GM12878 (cell line): Measurements from ENCODE around the gene GARRE1. TPM values are rescaled to one million over a fixed set of nuclear protein-coding genes. Genes with fewer than 3 reads are reported as not detected.

ENCODE experiments used
- ATAC-seq: fragments of 200-7000 bp; cut with Tn5 transposase; 3 replicates; pipeline ENCODE4 v1.9.1; 2020; ENCODE audit warnings: mild to moderate bottlenecking, moderate library complexity
- BruUV-seq: library from RNA; stranded (reverse); fragments of 400-500 nt; replicated peaks from 2 replicates; lab custom pipeline; 2021; lab: Mats Ljungman, UMichigan
- CTCF ChIA-PET: fragments of 300-600 bp; sonication (Branson Sonifier 250); formaldehyde crosslinking; extraction: SDS; loops from one replicate; lab custom pipeline; 2021; ENCODE audit warnings: inconsistent platforms; lab: Yijun Ruan, JAX
- POLR2A ChIA-PET: fragments of 350-600 bp; formaldehyde crosslinking; extraction: SDS; loops from one replicate; lab custom pipeline; 2021; ENCODE audit warnings: inconsistent platforms; lab: Charles Lee
- RAD21 ChIA-PET: fragments of 300-600 bp; sonication (Branson Sonifier 250); formaldehyde crosslinking; loops from one replicate; lab custom pipeline; 2023; ENCODE audit warnings: antibody characterized with exemption; ENCODE audit not compliant: unreplicated experiment; lab: Charles Lee
- SMC1A ChIA-PET: fragments of 300-600 bp; sonication (Branson Sonifier 250); formaldehyde crosslinking; loops from one replicate; lab custom pipeline; 2023; ENCODE audit not compliant: unreplicated experiment, uncharacterized antibody; lab: Charles Lee
- DNase-seq: peaks from one replicate; pipeline ENCODE4 v3.0.0-alpha.2; 2011; ENCODE audit warnings: low read depth, low spot score
- FAIRE-seq: peaks from 3 replicates; lab custom pipeline; 2011; peaks lifted over from hg19 to GRCh38; lab: Jason Lieb, UNC
- H2AFZ ChIP-seq: 2 replicates; pipeline ENCODE4 v1.6.0; 2011; ENCODE audit warnings: low read depth, low read length, control low read depth; ENCODE audit not compliant: control insufficient read depth
- H3K27ac ChIP-seq: 2 replicates; pipeline ENCODE4 v1.5.1; 2011; ENCODE audit warnings: control low read depth; ENCODE audit not compliant: control insufficient read depth, insufficient read depth
- H3K27me3 ChIP-seq, 2 experiments: replicated peaks in 1 of 2; 2 replicates each; pipeline versions ENCODE4 v1.6.0 to v1.6.1; 2011; ENCODE audit warnings: low read length in 1 of 2; ENCODE audit not compliant: control insufficient read depth in 2 of 2, insufficient read depth in 2 of 2
- H3K36me3 ChIP-seq, 2 experiments: 2 replicates each; pipeline ENCODE4 v1.5.1; 2011; ENCODE audit warnings: low read length in 1 of 2; ENCODE audit not compliant: control insufficient read depth in 2 of 2, insufficient read depth in 2 of 2
- H3K4me1 ChIP-seq: 2 replicates; pipeline ENCODE4 v1.6.1; 2011; ENCODE audit warnings: mild to moderate bottlenecking, low read length, moderate library complexity, mixed read lengths; ENCODE audit not compliant: control insufficient read depth, insufficient read depth
- H3K4me2 ChIP-seq: 2 replicates; pipeline ENCODE4 v1.6.0; 2011; ENCODE audit warnings: control low read depth; ENCODE audit not compliant: control insufficient read depth, insufficient read depth
- H3K4me3 ChIP-seq: fragments of 200-600 bp; sonication (generic); 2 replicates; pipeline ENCODE4 v1.5.1; 2016
- H3K79me2 ChIP-seq: 2 replicates; pipeline ENCODE4 v1.6.0; 2011; ENCODE audit warnings: low read length; ENCODE audit not compliant: control insufficient read depth, insufficient read depth
- H3K9ac ChIP-seq: 2 replicates; pipeline ENCODE4 v1.8.0; 2011; ENCODE audit warnings: low read length, control low read depth, mixed read lengths; ENCODE audit not compliant: control insufficient read depth, insufficient read depth
- H3K9me3 ChIP-seq: replicated peaks from 3 replicates; pipeline ENCODE4 v1.5.1; 2011; ENCODE audit warnings: mild to moderate bottlenecking, low read length; ENCODE audit not compliant: control insufficient read depth, insufficient read depth
- H4K20me1 ChIP-seq: 2 replicates; pipeline ENCODE4 v1.6.0; 2011; ENCODE audit not compliant: control insufficient read depth, insufficient read depth
- BHLHE40 ChIP-seq, 2 experiments: fragments of 450-650 bp in 1 of 2; IDR thresholded peaks; 2 replicates each; pipeline ENCODE4 v1.6.1; 2011 to 2017; ENCODE audit warnings: low read depth in 2 of 2, borderline replicate concordance in 1 of 2, improper control_type of control experiment in 1 of 2, low read length in 1 of 2, mild to moderate bottlenecking in 1 of 2
- CHD2 ChIP-seq: IDR thresholded peaks from 2 replicates; pipeline ENCODE4 v1.6.1; 2011; ENCODE audit warnings: low read depth, low read length, improper control_type of control experiment, borderline replicate concordance
- KLF5 ChIP-seq: fragments of 450-650 bp; IDR thresholded peaks from 2 replicates; pipeline ENCODE4 v1.6.1; 2014; ENCODE audit warnings: mild to moderate bottlenecking; ENCODE audit not compliant: partially characterized antibody
- NR2F1 ChIP-seq: fragments of 450-650 bp; conservative IDR thresholded peaks from 2 replicates; pipeline ENCODE4 v1.6.1; 2017; ENCODE audit warnings: mild to moderate bottlenecking
- RUNX3 ChIP-seq: IDR thresholded peaks from 2 replicates; pipeline ENCODE4 v1.6.1; 2012; ENCODE audit warnings: low read length, inconsistent platforms
- SMAD5 ChIP-seq: IDR thresholded peaks from 2 replicates; pipeline ENCODE4 v1.6.1; 2016; ENCODE audit warnings: antibody characterized with exemption, low read depth
- SPI1 ChIP-seq: IDR thresholded peaks from 2 replicates; pipeline ENCODE4 v1.6.1; 2011; ENCODE audit warnings: low read depth, mild to moderate bottlenecking, low read length, moderate library complexity, borderline replicate concordance; ENCODE audit not compliant: insufficient read depth
- SRF ChIP-seq, 2 experiments: IDR thresholded peaks; 2 replicates each; pipeline ENCODE4 v1.6.1; 2011; ENCODE audit warnings: low read depth in 2 of 2, low read length in 2 of 2, mild to moderate bottlenecking in 1 of 2, moderate library complexity in 1 of 2
- STAT1 ChIP-seq: fragments of 450-650 bp; conservative IDR thresholded peaks from 2 replicates; pipeline ENCODE4 v1.6.1; 2014; ENCODE audit warnings: antibody characterized with exemption, mild to moderate bottlenecking
- SUPT20H ChIP-seq: IDR thresholded peaks from 2 replicates; pipeline ENCODE4 v1.6.1; 2011; ENCODE audit warnings: low read depth, mild to moderate bottlenecking, low read length, moderate library complexity, borderline replicate concordance; ENCODE audit not compliant: control insufficient read depth
- WGBS: methylation state at CpG from one replicate; pipeline ENCODE4 v1.1.6; 2016; ENCODE audit warnings: low lambda C conversion rate; ENCODE audit not compliant: insufficient replicate concordance, insufficient coverage; ENCODE audit errors: missing lambda C conversion rate; 5-methylcytosine and 5-hydroxymethylcytosine counted together
- in situ Hi-C: fragments of 300-500 bp; cut with MboI; formaldehyde crosslinking; loops from 9 replicates; pipeline ENCODE4 v1.14.3; 2018; ENCODE audit warnings: mixed read lengths
- intact Hi-C: fragments of 100-400 bp; cut with micrococcal nuclease; formaldehyde crosslinking; loops from one replicate; pipeline ENCODE4 v1.14.2; 2022; ENCODE audit not compliant: unreplicated experiment
- polyA plus RNA-seq, 11 experiments: library from polyadenylated mRNA; depleted of rRNA in 4 of 11; unstranded in 6 of 11; stranded (reverse) in 5 of 11; fragments of >200 nt; fragmentation: Nextera tagmentation in 4 of 11; fragmentation: Illumina TruSeq in 1 of 11; extraction: Ambion mirVana in 4 of 11; extraction: Trizol in 1 of 11; gene quantifications; 1 replicate in 1 of 11; 2 replicates in 10 of 11; pipeline versions ENCODE4 v1.2.1 to v1.2.3, GENCODE V29; 2011 to 2016; ENCODE audit warnings: inconsistent platforms in 2 of 11, missing spikeins in 2 of 11, low read depth in 1 of 11
- total RNA-seq, 4 experiments: library from RNA; depleted of rRNA in 3 of 4; stranded (reverse); fragments of >200 nt in 3 of 4; fragmentation: Illumina TruSeq in 1 of 4; extraction: Trizol in 1 of 4; gene quantifications; 2 replicates each; pipeline versions ENCODE4 v1.2.1 to v1.2.3, GENCODE V29; 2013 to 2021
- TF ChIP-seq, protein P1 (sequence below): fragments of 450-650 bp; IDR thresholded peaks from 2 replicates; pipeline ENCODE4 v1.6.1; 2018; ENCODE audit warnings: mild to moderate bottlenecking, low read depth, moderate library complexity; ENCODE audit not compliant: partially characterized antibody
- TF ChIP-seq, protein P2 (sequence below): fragments of 450-650 bp; IDR thresholded peaks from 2 replicates; pipeline ENCODE4 v1.6.1; 2017; ENCODE audit warnings: low read depth, mild to moderate bottlenecking, moderate library complexity
- TF ChIP-seq, protein P3 (sequence below): fragments of 450-650 bp; IDR thresholded peaks from 2 replicates; pipeline ENCODE4 v1.6.1; 2017; ENCODE audit warnings: mild to moderate bottlenecking, low read depth, inconsistent platforms; ENCODE audit not compliant: poor library complexity, severe bottlenecking

GARRE1 gene
- total and polyA plus RNA-seq, 10 of the 15 experiments (the other 5 are each of a cell fraction or from before 2014, with no cell fraction given) = 1.1 to 9.4 (median 5.1) TPM

DNA sequence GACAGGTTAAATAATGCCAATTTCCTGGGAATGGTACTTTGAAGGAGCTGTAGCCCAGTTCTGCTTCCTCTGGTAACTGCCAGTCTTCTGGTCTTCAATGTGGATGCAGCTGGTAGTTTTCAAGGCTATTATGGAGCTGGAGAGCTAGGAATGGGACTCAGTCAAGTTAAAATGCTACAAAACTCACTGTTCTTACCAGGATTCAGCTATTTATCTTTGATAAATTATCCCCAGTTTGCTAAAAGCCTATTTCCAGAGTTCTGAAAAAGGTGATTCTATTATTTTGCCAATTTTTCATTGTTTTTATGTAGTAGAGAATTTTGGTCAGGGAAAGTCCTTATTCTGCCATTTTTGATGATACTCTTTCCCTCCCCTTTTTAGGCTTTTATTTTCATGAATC lies 40.7 kb downstream of the GARRE1 start (continued):
- TF ChIP-seq, protein P1, sequence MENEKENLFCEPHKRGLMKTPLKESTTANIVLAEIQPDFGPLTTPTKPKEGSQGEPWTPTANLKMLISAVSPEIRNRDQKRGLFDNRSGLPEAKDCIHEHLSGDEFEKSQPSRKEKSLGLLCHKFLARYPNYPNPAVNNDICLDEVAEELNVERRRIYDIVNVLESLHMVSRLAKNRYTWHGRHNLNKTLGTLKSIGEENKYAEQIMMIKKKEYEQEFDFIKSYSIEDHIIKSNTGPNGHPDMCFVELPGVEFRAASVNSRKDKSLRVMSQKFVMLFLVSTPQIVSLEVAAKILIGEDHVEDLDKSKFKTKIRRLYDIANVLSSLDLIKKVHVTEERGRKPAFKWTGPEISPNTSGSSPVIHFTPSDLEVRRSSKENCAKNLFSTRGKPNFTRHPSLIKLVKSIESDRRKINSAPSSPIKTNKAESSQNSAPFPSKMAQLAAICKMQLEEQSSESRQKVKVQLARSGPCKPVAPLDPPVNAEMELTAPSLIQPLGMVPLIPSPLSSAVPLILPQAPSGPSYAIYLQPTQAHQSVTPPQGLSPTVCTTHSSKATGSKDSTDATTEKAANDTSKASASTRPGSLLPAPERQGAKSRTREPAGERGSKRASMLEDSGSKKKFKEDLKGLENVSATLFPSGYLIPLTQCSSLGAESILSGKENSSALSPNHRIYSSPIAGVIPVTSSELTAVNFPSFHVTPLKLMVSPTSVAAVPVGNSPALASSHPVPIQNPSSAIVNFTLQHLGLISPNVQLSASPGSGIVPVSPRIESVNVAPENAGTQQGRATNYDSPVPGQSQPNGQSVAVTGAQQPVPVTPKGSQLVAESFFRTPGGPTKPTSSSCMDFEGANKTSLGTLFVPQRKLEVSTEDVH = no peak
- no peak for TF ChIP-seq SUPT20H
- no peak for TF ChIP-seq SPI1
- no peak for TF ChIP-seq KLF5
- TF ChIP-seq STAT1 = no peak

DNA sequence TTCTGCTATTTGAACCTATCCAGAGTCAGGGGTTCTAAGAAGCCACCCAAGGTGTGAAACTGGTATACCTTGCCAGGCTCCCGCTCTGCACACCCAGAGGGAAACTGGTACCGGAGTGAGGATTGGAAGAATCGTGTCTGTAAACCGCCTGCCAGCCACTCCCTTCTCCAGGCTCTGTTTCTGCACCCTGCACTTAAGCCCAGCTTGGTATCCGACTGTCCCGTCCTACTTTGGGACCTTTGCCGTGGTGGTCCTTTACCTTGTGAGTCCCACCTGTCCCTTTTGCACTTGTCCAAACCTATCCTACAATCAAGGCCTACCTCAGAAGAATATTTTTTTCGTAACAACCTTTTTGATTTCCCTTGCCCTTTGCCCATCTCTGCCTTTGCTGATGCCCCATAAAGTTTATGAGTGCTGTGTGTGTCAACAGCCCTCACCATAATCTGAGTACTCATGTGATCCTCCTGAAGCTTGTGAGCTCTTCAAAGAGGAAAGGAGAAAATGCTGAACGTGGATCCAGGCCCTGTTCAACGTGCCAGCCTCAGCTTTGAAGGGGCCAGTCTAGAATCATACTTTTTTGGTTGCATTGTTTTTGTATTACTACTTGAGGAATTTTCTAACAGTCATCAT lies 44.7 kb downstream of the GARRE1 start:
- in situ Hi-C loops (no loop called here), intact Hi-C loops (no loop called here)
- ChIA-PET CTCF (no interaction called here), RAD21 (no interaction called here), SMC1A (no interaction called here), POLR2A (no interaction called here)
- H3K9me3 ChIP-seq = no peaks in the 10 kb centered on the region
- H3K4me1 ChIP-seq = no peaks in the 10 kb centered on the region
- WGBS = 69% methylated on average over 10 of the region's 10 CpGs
- no peaks in the 10 kb centered on the region for H3K27me3 ChIP-seq
- H4K20me1 ChIP-seq = no peaks in the 10 kb centered on the region
- no peak overlapping the region for H3K27ac ChIP-seq
- H3K79me2 ChIP-seq = no peaks in the 10 kb centered on the region
- H3K36me3 ChIP-seq = no peaks in the 10 kb centered on the region; a peak in 2 of 4 replicates
- ATAC-seq (no peak), FAIRE-seq (no peak), DNase-seq (no peak)
- no peak overlapping the region for H3K9ac ChIP-seq
- BruUV-seq = no TSS peak
- H3K4me2 ChIP-seq = no peak overlapping the region
- H2AFZ ChIP-seq = no peak overlapping the region
- H3K4me3 ChIP-seq = no peak overlapping the region
- TF ChIP-seq, protein P2, sequence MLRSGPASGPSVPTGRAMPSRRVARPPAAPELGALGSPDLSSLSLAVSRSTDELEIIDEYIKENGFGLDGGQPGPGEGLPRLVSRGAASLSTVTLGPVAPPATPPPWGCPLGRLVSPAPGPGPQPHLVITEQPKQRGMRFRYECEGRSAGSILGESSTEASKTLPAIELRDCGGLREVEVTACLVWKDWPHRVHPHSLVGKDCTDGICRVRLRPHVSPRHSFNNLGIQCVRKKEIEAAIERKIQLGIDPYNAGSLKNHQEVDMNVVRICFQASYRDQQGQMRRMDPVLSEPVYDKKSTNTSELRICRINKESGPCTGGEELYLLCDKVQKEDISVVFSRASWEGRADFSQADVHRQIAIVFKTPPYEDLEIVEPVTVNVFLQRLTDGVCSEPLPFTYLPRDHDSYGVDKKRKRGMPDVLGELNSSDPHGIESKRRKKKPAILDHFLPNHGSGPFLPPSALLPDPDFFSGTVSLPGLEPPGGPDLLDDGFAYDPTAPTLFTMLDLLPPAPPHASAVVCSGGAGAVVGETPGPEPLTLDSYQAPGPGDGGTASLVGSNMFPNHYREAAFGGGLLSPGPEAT = no peak
- TF ChIP-seq RUNX3 (no peak), CHD2 (no peak), BHLHE40 (IDR thresholded peaks at IDR 0.05; ENCODE audit: borderline replicate concordance in 1 of 2, low read depth in 2 of 2, low read length in 1 of 2) (no peak), SRF (IDR thresholded peaks at IDR 0.05; ENCODE audit: low read depth in 2 of 2, low read length in 2 of 2) (no peak), NR2F1 (no peak), SMAD5 (no peak)
- TF ChIP-seq, protein P3, sequence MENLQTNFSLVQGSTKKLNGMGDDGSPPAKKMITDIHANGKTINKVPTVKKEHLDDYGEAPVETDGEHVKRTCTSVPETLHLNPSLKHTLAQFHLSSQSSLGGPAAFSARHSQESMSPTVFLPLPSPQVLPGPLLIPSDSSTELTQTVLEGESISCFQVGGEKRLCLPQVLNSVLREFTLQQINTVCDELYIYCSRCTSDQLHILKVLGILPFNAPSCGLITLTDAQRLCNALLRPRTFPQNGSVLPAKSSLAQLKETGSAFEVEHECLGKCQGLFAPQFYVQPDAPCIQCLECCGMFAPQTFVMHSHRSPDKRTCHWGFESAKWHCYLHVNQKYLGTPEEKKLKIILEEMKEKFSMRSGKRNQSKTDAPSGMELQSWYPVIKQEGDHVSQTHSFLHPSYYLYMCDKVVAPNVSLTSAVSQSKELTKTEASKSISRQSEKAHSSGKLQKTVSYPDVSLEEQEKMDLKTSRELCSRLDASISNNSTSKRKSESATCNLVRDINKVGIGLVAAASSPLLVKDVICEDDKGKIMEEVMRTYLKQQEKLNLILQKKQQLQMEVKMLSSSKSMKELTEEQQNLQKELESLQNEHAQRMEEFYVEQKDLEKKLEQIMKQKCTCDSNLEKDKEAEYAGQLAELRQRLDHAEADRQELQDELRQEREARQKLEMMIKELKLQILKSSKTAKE = no peak
